Lower leg skin (tissue), 4 donors: ENCODE measurements around the gene RGS10. TPM values are rescaled to one million over a fixed set of nuclear protein-coding genes. Genes with fewer than 3 reads are reported as not detected.

Experiments used
- DNase-seq, 2 donors: peaks; one replicate each; pipeline ENCODE4 v3.0.0-alpha.2; 2019; ENCODE audit warnings: low spot score in 2 of 2
- H3K4me3 ChIP-seq: fragments of 200-600 bp; sonication (generic); 2 replicates; pipeline ENCODE4 v1.5.1; 2017; ENCODE audit warnings: mild to moderate bottlenecking, low read depth; ENCODE audit not compliant: poor library complexity, severe bottlenecking
- POLR2A ChIP-seq, 2 donors: fragments of 450-650 bp; IDR thresholded peaks; one replicate each; pipeline ENCODE4 v1.6.1; 2016 to 2017; ENCODE audit warnings: antibody characterized with exemption in 2 of 2, mild to moderate bottlenecking in 1 of 2, moderate library complexity in 1 of 2
- WGBS, 2 donors: methylation state at CpG; one replicate each; pipeline ENCODE4 v1.1.5; 2018; 5-methylcytosine and 5-hydroxymethylcytosine counted together
- intact Hi-C: fragments of 100-400 bp; cut with DNase I; formaldehyde crosslinking; loops from one replicate; pipeline ENCODE4 v1.15.0; 2023; ENCODE audit warnings: low total_unique reads
- total RNA-seq, 4 donors: library from RNA; depleted of rRNA; stranded (reverse); fragments of >200 nt; gene quantifications; one replicate each; pipeline ENCODE4 v1.1.0, GENCODE V29; 2016
- TF ChIP-seq, protein P1 (sequence below), 3 donors: fragments of 450-650 bp; IDR thresholded peaks; one replicate each; pipeline ENCODE4 v1.5.1; 2016; ENCODE audit warnings: antibody characterized with exemption in 3 of 3, mild to moderate bottlenecking in 3 of 3, moderate library complexity in 2 of 3

Gene RGS10
- total RNA-seq, 4 donors from 2014 or later = 14.8 to 40.1 (median 21.3) TPM

DNA sequence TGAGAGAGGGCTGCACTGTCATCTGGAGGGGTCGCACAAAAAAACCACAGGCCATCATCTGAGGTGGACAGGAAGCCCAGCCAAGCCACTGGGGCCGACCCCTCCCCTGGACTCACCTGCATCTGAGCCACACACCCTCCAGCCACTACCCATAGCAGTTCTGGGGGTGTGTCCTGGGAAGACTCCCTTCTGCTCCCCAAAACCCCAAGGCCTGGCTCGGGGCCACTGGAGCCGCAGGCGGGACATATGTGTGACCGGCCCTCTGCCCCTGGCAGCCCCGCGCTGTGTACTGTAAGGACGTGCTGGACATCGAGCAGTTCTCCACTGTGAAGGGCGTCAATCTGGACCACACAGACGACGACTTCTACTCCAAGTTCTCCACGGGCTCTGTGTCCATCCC, 90.1 kb downstream of the RGS10 start:
- H3K4me3 ChIP-seq = no peak overlapping the region
- TF ChIP-seq POLR2A (IDR thresholded peaks at IDR 0.05) = no peak
- TF ChIP-seq, protein P1, sequence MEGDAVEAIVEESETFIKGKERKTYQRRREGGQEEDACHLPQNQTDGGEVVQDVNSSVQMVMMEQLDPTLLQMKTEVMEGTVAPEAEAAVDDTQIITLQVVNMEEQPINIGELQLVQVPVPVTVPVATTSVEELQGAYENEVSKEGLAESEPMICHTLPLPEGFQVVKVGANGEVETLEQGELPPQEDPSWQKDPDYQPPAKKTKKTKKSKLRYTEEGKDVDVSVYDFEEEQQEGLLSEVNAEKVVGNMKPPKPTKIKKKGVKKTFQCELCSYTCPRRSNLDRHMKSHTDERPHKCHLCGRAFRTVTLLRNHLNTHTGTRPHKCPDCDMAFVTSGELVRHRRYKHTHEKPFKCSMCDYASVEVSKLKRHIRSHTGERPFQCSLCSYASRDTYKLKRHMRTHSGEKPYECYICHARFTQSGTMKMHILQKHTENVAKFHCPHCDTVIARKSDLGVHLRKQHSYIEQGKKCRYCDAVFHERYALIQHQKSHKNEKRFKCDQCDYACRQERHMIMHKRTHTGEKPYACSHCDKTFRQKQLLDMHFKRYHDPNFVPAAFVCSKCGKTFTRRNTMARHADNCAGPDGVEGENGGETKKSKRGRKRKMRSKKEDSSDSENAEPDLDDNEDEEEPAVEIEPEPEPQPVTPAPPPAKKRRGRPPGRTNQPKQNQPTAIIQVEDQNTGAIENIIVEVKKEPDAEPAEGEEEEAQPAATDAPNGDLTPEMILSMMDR (IDR thresholded peaks at IDR 0.05) = no peak
- intact Hi-C loops = no loop called here
- 95 to 98% methylated on average over 13 to 14 of the region's 14 CpGs for WGBS, 2 donors
- DNase-seq = no peak

DNA sequence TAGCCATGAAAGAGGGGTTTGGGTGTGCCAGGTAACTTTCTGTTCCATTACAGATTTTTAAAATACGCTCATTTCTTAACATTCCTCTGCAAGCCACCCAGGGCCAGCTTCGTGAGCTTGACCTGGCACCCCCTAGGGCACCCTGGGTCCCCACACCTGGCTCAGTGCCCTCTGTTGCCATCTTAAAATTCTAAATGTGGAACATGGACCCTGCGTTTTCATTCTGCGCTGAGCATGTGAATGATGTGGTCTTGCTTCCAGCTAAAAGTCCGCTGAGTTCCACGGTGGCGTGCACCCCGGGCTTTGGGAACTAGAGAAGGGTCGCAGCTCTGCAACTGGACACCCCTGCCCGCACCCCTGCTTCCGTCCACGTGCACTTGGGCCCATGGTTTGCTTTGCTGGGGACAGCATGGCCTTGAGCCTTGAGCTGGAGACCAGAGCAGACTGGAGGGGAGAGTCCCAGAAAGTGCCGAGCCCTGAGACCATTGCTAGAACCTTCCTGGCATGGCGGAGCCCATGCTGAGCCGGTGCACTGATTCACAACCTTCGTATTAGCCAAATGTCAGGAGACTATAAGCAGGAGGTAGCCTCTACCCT, 91.1 kb downstream of the RGS10 start:
- intact Hi-C loops = no loop called here
- 95 to 97% methylated on average over 16 of the region's 16 CpGs for WGBS, 2 donors
- TF ChIP-seq, protein P1 (IDR thresholded peaks at IDR 0.05) = no peak
- no peak for TF ChIP-seq POLR2A (IDR thresholded peaks at IDR 0.05)
- no peak overlapping the region for H3K4me3 ChIP-seq
- DNase-seq = no peak

DNA sequence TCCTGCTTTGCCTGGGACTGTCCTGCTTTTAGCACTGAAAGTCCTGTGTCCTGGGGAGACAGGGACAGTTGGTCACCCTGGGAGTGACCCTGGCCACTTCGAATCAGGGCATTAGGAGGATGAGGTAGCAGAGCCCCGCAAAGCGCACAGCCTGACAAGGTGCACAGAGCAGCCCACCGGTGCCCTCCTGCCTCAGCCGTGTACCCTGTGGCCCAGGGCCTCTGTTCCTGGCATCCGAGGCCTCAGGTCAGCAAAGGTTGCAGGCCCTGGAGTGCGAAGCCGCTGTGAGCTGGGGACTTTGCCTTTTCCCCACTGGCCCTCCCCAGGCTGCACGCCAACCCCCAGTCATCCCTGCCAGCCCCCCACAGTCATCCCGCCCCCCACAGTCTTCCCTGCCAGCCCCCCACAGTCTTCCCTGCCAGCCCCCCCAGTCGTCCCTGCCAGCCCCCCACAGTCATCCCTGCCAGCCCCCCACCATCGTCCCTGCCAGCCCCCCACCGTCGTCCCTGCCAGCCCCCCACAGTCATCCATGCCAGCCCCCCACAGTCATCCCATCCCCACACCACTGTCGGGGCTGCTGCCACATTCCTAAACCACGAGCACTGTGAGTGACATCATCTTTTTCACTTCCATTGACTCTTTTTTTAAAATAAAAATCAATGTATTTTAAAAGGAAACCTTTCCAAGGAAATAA, 91.8 kb downstream of the RGS10 start:
- intact Hi-C loops = no loop called here
- 77 to 81% methylated on average over 13 to 16 of the region's 16 CpGs for WGBS, 2 donors
- no peak for TF ChIP-seq POLR2A (IDR thresholded peaks at IDR 0.05)
- no peak overlapping the region for H3K4me3 ChIP-seq
- DNase-seq = no peak

Other genes starting within 250 kb of the RGS10 start
- 10 to 100 TPM; 43.1 to 61.7 (median 51.1) TPM for gene TIAL1, start 54.2 kb upstream of the RGS10 start, total RNA-seq
- gene BAG3, start 108.7 kb upstream of the RGS10 start, total RNA-seq = 10 to 100 TPM; 55.5 to 87.8 (median 77.9) TPM
- gene INPP5F, start 183.3 kb upstream of the RGS10 start, total RNA-seq = 10 to 100 TPM; 13.8 to 17.1 (median 15.0) TPM